Measurements from ENCODE around the gene MAN1A1.

- TF ChIP-seq, protein P1, sequence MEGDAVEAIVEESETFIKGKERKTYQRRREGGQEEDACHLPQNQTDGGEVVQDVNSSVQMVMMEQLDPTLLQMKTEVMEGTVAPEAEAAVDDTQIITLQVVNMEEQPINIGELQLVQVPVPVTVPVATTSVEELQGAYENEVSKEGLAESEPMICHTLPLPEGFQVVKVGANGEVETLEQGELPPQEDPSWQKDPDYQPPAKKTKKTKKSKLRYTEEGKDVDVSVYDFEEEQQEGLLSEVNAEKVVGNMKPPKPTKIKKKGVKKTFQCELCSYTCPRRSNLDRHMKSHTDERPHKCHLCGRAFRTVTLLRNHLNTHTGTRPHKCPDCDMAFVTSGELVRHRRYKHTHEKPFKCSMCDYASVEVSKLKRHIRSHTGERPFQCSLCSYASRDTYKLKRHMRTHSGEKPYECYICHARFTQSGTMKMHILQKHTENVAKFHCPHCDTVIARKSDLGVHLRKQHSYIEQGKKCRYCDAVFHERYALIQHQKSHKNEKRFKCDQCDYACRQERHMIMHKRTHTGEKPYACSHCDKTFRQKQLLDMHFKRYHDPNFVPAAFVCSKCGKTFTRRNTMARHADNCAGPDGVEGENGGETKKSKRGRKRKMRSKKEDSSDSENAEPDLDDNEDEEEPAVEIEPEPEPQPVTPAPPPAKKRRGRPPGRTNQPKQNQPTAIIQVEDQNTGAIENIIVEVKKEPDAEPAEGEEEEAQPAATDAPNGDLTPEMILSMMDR (IDR thresholded peaks at IDR 0.05): no peak
- TF ChIP-seq POLR2A (IDR thresholded peaks at IDR 0.05): no peak
Observed at GRCh38 chr6:119240257-119241110, 109.1 kb downstream of the MAN1A1 start.

Data from right lobe of liver (tissue), 4 donors.